Osteoblast (primary cell): ENCODE measurements around the gene OR4K5. TPM values are rescaled to one million over a fixed set of nuclear protein-coding genes. Genes with fewer than 3 reads are reported as not detected.

Experiments
- DNase-seq: peaks from one replicate; pipeline ENCODE4 v3.0.0; 2011; ENCODE audit warnings: low spot score, mixed read lengths; ENCODE audit not compliant: insufficient read length; ENCODE audit errors: missing footprints
- H2AFZ ChIP-seq: 2 replicates; pipeline ENCODE4 v1.6.0; 2011; ENCODE audit warnings: mild to moderate bottlenecking, low read length
- H3K27ac ChIP-seq: 2 replicates; pipeline ENCODE4 v1.5.1; 2011; ENCODE audit warnings: mild to moderate bottlenecking, low read depth, low read length, moderate library complexity
- H3K27me3 ChIP-seq: 2 replicates; pipeline ENCODE4 v1.6.0; 2012; ENCODE audit warnings: mild to moderate bottlenecking, control low read depth, inconsistent platforms, low read length, moderate library complexity; ENCODE audit not compliant: insufficient read depth
- H3K36me3 ChIP-seq: 2 replicates; pipeline ENCODE4 v1.5.1; 2011; ENCODE audit warnings: mild to moderate bottlenecking, low read length, control low read depth, moderate library complexity; ENCODE audit not compliant: insufficient read depth
- H3K4me1 ChIP-seq: 2 replicates; pipeline ENCODE4 v1.5.1; 2011; ENCODE audit warnings: mild to moderate bottlenecking, low read length, control low read depth, moderate library complexity; ENCODE audit not compliant: insufficient read depth
- H3K4me2 ChIP-seq: 2 replicates; pipeline ENCODE4 v1.6.0; 2011; ENCODE audit warnings: mild to moderate bottlenecking, low read length; ENCODE audit not compliant: insufficient read depth
- H3K4me3 ChIP-seq: fragments of 200-600 bp; sonication (generic); 3 replicates; pipeline ENCODE4 v1.5.1; 2012; ENCODE audit warnings: mild to moderate bottlenecking, low read length, inconsistent platforms; ENCODE audit not compliant: insufficient read depth
- H3K79me2 ChIP-seq: 2 replicates; pipeline ENCODE4 v1.6.0; 2012; ENCODE audit warnings: mild to moderate bottlenecking, low read length, control low read depth, inconsistent platforms; ENCODE audit not compliant: insufficient read depth
- H3K9me3 ChIP-seq: 2 replicates; pipeline ENCODE4 v1.5.1; 2011; ENCODE audit warnings: low read depth, low read length, control low read depth
- H4K20me1 ChIP-seq: 2 replicates; pipeline ENCODE4 v1.6.0; 2012; ENCODE audit warnings: mild to moderate bottlenecking, low read length, control low read depth; ENCODE audit not compliant: insufficient read depth
- total RNA-seq: library from RNA; depleted of rRNA; stranded (reverse); fragments of >200 nt; gene quantifications from 2 replicates; pipeline ENCODE4 v1.2.3, GENCODE V29; 2012
- TF ChIP-seq, protein P1 (sequence below): IDR thresholded peaks from 2 replicates; pipeline ENCODE4 v1.5.1; 2011; ENCODE audit warnings: mild to moderate bottlenecking, low read depth, low read length, moderate library complexity; ENCODE audit errors: extremely low read depth

The OR4K5 gene
- total RNA-seq, 1 donor = not detected

DNA sequence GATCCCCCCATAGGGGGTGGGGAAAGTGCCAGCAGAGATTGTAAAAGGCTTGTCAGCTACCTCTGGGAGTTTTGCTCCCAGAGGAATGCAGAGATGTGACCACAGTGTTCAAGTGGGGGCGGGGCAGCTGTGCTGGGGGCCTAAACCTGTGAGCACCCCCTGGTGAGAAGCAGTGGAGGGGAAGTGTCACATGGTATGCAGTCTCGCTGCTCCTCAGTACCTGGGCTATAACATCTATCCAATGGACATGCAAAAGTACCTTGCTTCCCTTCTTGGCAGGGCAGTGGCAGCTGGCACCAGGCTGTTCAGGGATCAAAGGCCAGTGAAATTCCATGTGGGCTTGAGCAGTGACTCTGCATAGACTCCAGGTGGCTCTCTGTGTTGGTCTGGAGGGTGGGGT lies 25.1 kb upstream of the OR4K5 start:
- no peak overlapping the region for H3K4me2 ChIP-seq
- DNase-seq = no peak
- H3K36me3 ChIP-seq = no peaks in the 10 kb centered on the region
- no peak overlapping the region for H2AFZ ChIP-seq
- no peaks in the 10 kb centered on the region for H3K4me1 ChIP-seq
- H3K4me3 ChIP-seq = no peak overlapping the region
- no peaks in the 10 kb centered on the region for H3K27me3 ChIP-seq
- TF ChIP-seq, protein P1, sequence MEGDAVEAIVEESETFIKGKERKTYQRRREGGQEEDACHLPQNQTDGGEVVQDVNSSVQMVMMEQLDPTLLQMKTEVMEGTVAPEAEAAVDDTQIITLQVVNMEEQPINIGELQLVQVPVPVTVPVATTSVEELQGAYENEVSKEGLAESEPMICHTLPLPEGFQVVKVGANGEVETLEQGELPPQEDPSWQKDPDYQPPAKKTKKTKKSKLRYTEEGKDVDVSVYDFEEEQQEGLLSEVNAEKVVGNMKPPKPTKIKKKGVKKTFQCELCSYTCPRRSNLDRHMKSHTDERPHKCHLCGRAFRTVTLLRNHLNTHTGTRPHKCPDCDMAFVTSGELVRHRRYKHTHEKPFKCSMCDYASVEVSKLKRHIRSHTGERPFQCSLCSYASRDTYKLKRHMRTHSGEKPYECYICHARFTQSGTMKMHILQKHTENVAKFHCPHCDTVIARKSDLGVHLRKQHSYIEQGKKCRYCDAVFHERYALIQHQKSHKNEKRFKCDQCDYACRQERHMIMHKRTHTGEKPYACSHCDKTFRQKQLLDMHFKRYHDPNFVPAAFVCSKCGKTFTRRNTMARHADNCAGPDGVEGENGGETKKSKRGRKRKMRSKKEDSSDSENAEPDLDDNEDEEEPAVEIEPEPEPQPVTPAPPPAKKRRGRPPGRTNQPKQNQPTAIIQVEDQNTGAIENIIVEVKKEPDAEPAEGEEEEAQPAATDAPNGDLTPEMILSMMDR = no peak
- no peak overlapping the region for H3K27ac ChIP-seq
- no peaks in the 10 kb centered on the region for H3K79me2 ChIP-seq
- H4K20me1 ChIP-seq = no peaks in the 10 kb centered on the region
- H3K9me3 ChIP-seq = peaks cover 19% of the 10 kb centered on the region

DNA sequence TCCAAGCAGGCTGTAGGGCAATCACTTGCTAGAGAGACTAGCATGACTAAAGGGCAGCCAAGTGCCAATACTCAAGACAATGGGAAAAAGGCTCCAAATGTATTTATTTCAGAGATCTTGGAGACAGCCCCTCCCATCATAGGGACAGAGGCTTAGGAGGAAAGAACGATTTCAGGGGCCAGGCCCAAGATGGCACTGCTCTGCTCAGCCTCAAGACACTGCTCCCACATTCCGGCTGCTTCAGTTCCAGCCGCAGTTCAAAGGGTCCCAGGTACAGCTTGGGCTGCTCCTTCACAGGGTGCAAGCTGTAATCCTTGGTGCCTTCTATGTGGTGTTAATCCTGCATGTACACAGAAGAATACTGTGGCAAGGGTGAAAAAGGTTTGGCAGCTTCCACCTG lies 19.4 kb upstream of the OR4K5 start:
- DNase-seq = no peak
- Histone ChIP-seq H4K20me1 (no peaks in the 10 kb centered on the region), H3K27ac (no peak overlapping the region), H3K27me3 (no peaks in the 10 kb centered on the region), H2AFZ (no peak overlapping the region), H3K4me3 (no peak overlapping the region), H3K4me2 (no peak overlapping the region), H3K79me2 (no peaks in the 10 kb centered on the region), H3K4me1 (no peaks in the 10 kb centered on the region), H3K9me3 (peaks cover 9% of the 10 kb centered on the region), H3K36me3 (no peaks in the 10 kb centered on the region)
- TF ChIP-seq, protein P1 = no peak

DNA sequence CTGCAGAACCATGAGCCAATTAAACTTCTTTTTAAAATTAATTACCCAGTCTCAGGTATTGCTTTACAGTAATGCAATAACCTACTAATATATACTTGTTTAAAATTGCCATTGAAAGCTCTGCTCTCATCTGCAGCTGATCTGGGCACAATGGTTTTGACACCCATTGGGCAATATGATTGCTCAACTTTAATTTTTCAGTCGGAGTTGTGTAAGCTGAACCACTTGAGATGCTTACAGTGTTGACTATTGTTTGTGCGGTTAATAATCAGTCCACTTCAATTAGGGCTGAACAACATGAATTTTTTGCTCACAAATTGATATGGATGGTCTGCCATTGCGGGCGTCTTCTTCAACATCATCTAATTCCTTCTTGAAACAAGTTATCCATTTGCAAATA lies 18.0 kb upstream of the OR4K5 start:
- Histone ChIP-seq H2AFZ (no peak overlapping the region), H3K36me3 (no peaks in the 10 kb centered on the region), H3K4me2 (no peak overlapping the region), H3K4me1 (no peaks in the 10 kb centered on the region), H3K27ac (no peak overlapping the region), H3K4me3 (no peak overlapping the region), H3K27me3 (no peaks in the 10 kb centered on the region), H4K20me1 (no peaks in the 10 kb centered on the region), H3K9me3 (peaks cover 7% of the 10 kb centered on the region), H3K79me2 (no peaks in the 10 kb centered on the region)
- TF ChIP-seq, protein P1 = no peak
- no peak for DNase-seq

DNA sequence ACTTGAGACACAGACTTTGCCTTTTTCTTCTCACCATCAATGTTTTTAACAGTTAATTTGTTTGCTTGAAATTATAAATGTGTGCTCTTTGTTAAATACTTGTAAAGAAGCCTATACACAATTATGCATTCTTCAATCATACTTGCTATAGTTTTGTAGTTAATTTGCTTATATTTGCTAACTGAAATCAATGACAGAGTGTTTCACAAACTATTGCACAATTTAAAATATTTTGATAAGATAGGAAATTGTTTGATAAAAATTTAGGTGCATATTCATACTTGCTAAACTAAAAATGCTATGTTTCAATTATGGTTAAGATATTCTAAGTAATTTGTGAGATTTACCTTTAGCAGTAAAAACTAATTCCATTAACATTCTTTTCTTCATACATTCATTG lies 13.7 kb upstream of the OR4K5 start:
- no peak for DNase-seq
- H3K36me3 ChIP-seq = no peaks in the 10 kb centered on the region
- no peak overlapping the region for H3K4me2 ChIP-seq
- H4K20me1 ChIP-seq = no peaks in the 10 kb centered on the region
- H3K9me3 ChIP-seq = peaks cover 10% of the 10 kb centered on the region
- H3K27ac ChIP-seq = no peak overlapping the region
- H3K4me3 ChIP-seq = no peak overlapping the region
- no peaks in the 10 kb centered on the region for H3K4me1 ChIP-seq
- H2AFZ ChIP-seq = no peak overlapping the region
- no peaks in the 10 kb centered on the region for H3K79me2 ChIP-seq
- TF ChIP-seq, protein P1 = no peak
- H3K27me3 ChIP-seq = no peaks in the 10 kb centered on the region
